Stimulated activated CD4-positive, alpha-beta T cell treated with anti-CD3 and anti-CD28 coated beads, Interleukin-1b, Interleukin-23, amount 100 ng/mL, for 1 hour (primary cell): ENCODE data around the gene PPIL4.
"Not testable (repeated sequence)": the region's sequence is repeated elsewhere in the genome, so short reads cannot be mapped to it uniquely, and the experiment has no call there.

Source experiments
- DNase-seq, 2 donors: peaks; one replicate each; pipeline ENCODE4 v3.0.0-alpha.2; 2020; ENCODE audit warnings: low read depth in 2 of 2

The PPIL4 gene

GRCh38 chr6:149483849-149484655 lies 61.8 kb downstream of the PPIL4 start:
- no peak for DNase-seq

- no peak for DNase-seq
These were observed 62.5 kb downstream of the PPIL4 start for GRCh38 chr6:149483334-149483725.

- DNase-seq: no peak
These were observed 63.1 kb downstream of the PPIL4 start for GRCh38 chr6:149482545-149483333.

- DNase-seq: no peak
These were observed 65.2 kb downstream of the PPIL4 start for GRCh38 chr6:149480502-149481280.

GRCh38 chr6:149478631-149479314 lies 67.1 kb downstream of the PPIL4 start:
- no peak for DNase-seq

- DNase-seq: no peak
These were observed 68.3 kb downstream of the PPIL4 start for GRCh38 chr6:149477544-149477943.

GRCh38 chr6:149476789-149477455 lies 68.9 kb downstream of the PPIL4 start:
- no peak for DNase-seq

- no peak for DNase-seq
These were observed 71.5 kb downstream of the PPIL4 start for GRCh38 chr6:149474108-149474935.

- no peak for DNase-seq
These were observed 72.5 kb downstream of the PPIL4 start for GRCh38 chr6:149473080-149474052.

GRCh38 chr6:149472241-149472640 lies 73.6 kb downstream of the PPIL4 start:
- no peak for DNase-seq

GRCh38 chr6:149471801-149472200 lies 74.0 kb downstream of the PPIL4 start:
- DNase-seq: no peak

- no peak for DNase-seq
These were observed 74.9 kb downstream of the PPIL4 start for GRCh38 chr6:149470948-149471347.

- DNase-seq: no peak
These were observed 77.7 kb downstream of the PPIL4 start for GRCh38 chr6:149468179-149468578.

- DNase-seq: no peak
These were observed 78.6 kb downstream of the PPIL4 start for GRCh38 chr6:149467265-149467664.

GRCh38 chr6:149464411-149464810 lies 81.4 kb downstream of the PPIL4 start:
- DNase-seq: no peak

GRCh38 chr6:149463781-149464180 lies 82.1 kb downstream of the PPIL4 start:
- no peak for DNase-seq

GRCh38 chr6:149462712-149463111 lies 83.1 kb downstream of the PPIL4 start:
- not testable (repeated sequence) for DNase-seq

GRCh38 chr6:149461670-149462069 lies 84.2 kb downstream of the PPIL4 start:
- no peak for DNase-seq

GRCh38 chr6:149460249-149460648 lies 85.6 kb downstream of the PPIL4 start:
- not testable (repeated sequence) for DNase-seq
